ENCODE measurements around the gene MGAT4C. TPM values are rescaled to one million over a fixed set of nuclear protein-coding genes. Genes with fewer than 3 reads are reported as not detected.

MGAT4C gene
- total and polyA plus RNA-seq, 2 of the 8 experiments (the other 6 are each of a cell fraction or from before 2014, with no cell fraction given) = 1.6 to 2.5 TPM

DNA sequence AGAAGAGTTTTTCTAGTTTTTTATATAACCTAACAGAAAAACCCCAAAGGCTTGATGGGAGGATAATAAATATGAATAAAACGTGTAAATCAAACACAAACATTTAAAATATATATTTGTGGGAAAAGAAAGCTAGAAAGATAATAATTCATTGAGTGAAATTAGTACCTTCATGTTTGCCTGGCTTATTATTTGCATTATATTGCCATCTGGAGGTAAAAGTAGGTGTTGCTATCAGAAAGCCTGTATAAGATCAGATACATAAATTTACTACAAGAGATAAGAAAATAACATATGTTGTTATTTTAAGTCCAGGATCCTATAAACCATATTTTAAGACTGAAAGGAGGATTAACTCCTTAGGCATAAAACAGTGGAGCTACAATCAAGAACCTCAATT is 304.4 kb downstream of the MGAT4C start:
- Histone ChIP-seq H3K79me1 (ENCODE audit: low read depth, low read length) (no peaks in the 10 kb centered on the region), H3K4ac (replicated peaks; ENCODE audit: insufficient read length, low read depth, low read length) (no peak overlapping the region), H3K36me3 (ENCODE audit: control insufficient read depth in 2 of 4, insufficient read depth in 4 of 4, low read length in 3 of 4) (peaks cover 0 to 4% (median 0%) of the 10 kb centered on the region in 4 experiments; a peak in 2 of 8 replicates), H3K27ac (ENCODE audit: low read depth, low read length) (no peak overlapping the region), H3K23me2 (ENCODE audit: low read depth, low read length) (peaks cover 2% of the 10 kb centered on the region; the same call in 1 of the 2 replicates), H2AFZ (ENCODE audit: low read length) (no peak overlapping the region), H2AK5ac (ENCODE audit: low read depth, low read length) (no peak overlapping the region), H3K9ac (replicated peaks in 1 of 4; ENCODE audit: extremely low read depth in 1 of 4, low read depth in 3 of 4, low read length in 3 of 4) (no peak overlapping the region), H3K4me1 (replicated peaks in 1 of 4; ENCODE audit: control insufficient read depth in 3 of 4, insufficient read depth in 4 of 4, low read length in 3 of 4) (peaks cover 2 to 23% (median 12%) of the 10 kb centered on the region in 4 experiments; a peak in 5 of 7 replicates), H4K5ac (ENCODE audit: insufficient read length, low read depth, low read length) (no peak overlapping the region), H2BK15ac (ENCODE audit: low read length) (no peak overlapping the region), H2BK20ac (ENCODE audit: low read length) (no peak overlapping the region), H3K9me3 (ENCODE audit: insufficient read depth in 2 of 2, low read depth in 1 of 2, low read length in 1 of 2) (no peaks in the 10 kb centered on the region), H3K23ac (ENCODE audit: insufficient read length) (no peak overlapping the region), H2BK120ac (replicated peaks; ENCODE audit: low read depth, low read length) (no peak overlapping the region), H4K20me1 (replicated peaks in 1 of 2; ENCODE audit: control insufficient read depth in 1 of 2, insufficient read depth in 2 of 2, low read length in 2 of 2) (no peaks in the 10 kb centered on the region), H3K56ac (replicated peaks; ENCODE audit: insufficient read length, low read depth, low read length) (no peak overlapping the region), H3K14ac (ENCODE audit: insufficient read length) (no peak overlapping the region), H3K18ac (ENCODE audit: extremely low read depth, low read length) (no peak overlapping the region), H2BK12ac (ENCODE audit: low read depth, low read length) (no peak overlapping the region), H3K79me2 (ENCODE audit: control insufficient read depth in 1 of 2, insufficient read depth in 2 of 2, low read length in 2 of 2) (no peaks in the 10 kb centered on the region), H2BK5ac (ENCODE audit: low read depth, low read length) (no peak overlapping the region), H3K4me2 (ENCODE audit: insufficient read depth in 1 of 2, low read depth in 2 of 2, low read length in 2 of 2) (no peak overlapping the region), H4K8ac (ENCODE audit: extremely low read depth, insufficient read depth, low read length) (no peak overlapping the region), H4K91ac (replicated peaks; ENCODE audit: insufficient read length, low read length) (no peak overlapping the region), H3K27me3 (replicated peaks in 1 of 4; ENCODE audit: control insufficient read depth in 3 of 4, extremely low read depth in 1 of 4, insufficient read depth in 3 of 4, low read length in 3 of 4) (no peaks in the 10 kb centered on the region), H3K4me3 (ENCODE audit: extremely low read depth in 1 of 4, insufficient read depth in 2 of 4, low read depth in 3 of 4, low read length in 4 of 4) (no peak overlapping the region)
- POLR2A ChIA-PET (ENCODE audit: partially characterized antibody) = no interaction called here
- DNase-seq (ENCODE audit: low read depth in 1 of 2, low spot score in 2 of 2) = no peak
- WGBS, 2 experiments (ENCODE audit: extremely low coverage in 1 of 2, insufficient coverage in 1 of 2, insufficient read length in 1 of 2, insufficient replicate concordance in 2 of 2, low coverage in 1 of 2, low lambda C conversion rate in 2 of 2, missing lambda C conversion rate in 1 of 2) = 0% methylated on average over 1 of the region's 1 CpG; no CpG with 5 or more reads in 1 of the 2 experiments
- CTCF ChIA-PET (ENCODE audit: partially characterized antibody) = interaction anchor here (0.6 to 10.0 kb wide), 20 partner anchors 9 to 527 kb away, joined by 3 to 130 read pairs (median 3); no protein-coding TSS in a partner anchor
- peak; percentile 13 for FAIRE-seq
- no peak for TF ChIP-seq SRF (IDR thresholded peaks at IDR 0.05; ENCODE audit: low read depth, low read length)
- TF ChIP-seq, protein P1, sequence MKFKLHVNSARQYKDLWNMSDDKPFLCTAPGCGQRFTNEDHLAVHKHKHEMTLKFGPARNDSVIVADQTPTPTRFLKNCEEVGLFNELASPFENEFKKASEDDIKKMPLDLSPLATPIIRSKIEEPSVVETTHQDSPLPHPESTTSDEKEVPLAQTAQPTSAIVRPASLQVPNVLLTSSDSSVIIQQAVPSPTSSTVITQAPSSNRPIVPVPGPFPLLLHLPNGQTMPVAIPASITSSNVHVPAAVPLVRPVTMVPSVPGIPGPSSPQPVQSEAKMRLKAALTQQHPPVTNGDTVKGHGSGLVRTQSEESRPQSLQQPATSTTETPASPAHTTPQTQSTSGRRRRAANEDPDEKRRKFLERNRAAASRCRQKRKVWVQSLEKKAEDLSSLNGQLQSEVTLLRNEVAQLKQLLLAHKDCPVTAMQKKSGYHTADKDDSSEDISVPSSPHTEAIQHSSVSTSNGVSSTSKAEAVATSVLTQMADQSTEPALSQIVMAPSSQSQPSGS (IDR thresholded peaks at IDR 0.05; ENCODE audit: low read length) = no peak
- no peak for TF ChIP-seq POLR2AphosphoS5 (IDR thresholded peaks at IDR 0.05; ENCODE audit: low read depth, low read length)
- no peak for TF ChIP-seq BACH1 (IDR thresholded peaks at IDR 0.05; ENCODE audit: low read length)
- TF ChIP-seq CTBP2 (IDR thresholded peaks at IDR 0.05; ENCODE audit: borderline replicate concordance, insufficient read depth, insufficient read length, low read length) = no peak

Measured in H1 (cell line).